Right lobe of liver (tissue), 6 donors: ENCODE data around the gene MAGEB17. TPM values are rescaled to one million over a fixed set of nuclear protein-coding genes. Genes with fewer than 3 reads are reported as not detected.
A peak's percentile ranks its signal among the peaks of the same experiment; 100 is the strongest.

Experiments used
- ATAC-seq, 4 donors: fragments of 200-7000 bp; cut with Tn5 transposase; one replicate each; pipeline ENCODE4 v1.9.1; 2020; ENCODE audit warnings: mild to moderate bottlenecking in 4 of 4, moderate library complexity in 4 of 4
- DNase-seq, 3 donors: peaks; one replicate each; pipeline ENCODE4 v3.0.0-alpha.2; 2020
- H3K27ac ChIP-seq, 3 donors: fragments of 200-600 bp; one replicate each; pipeline ENCODE4 v1.8.0; 2022
- H3K27me3 ChIP-seq, 2 donors: fragments of 200-600 bp; one replicate each; pipeline ENCODE4 v1.8.0; 2022
- H3K36me3 ChIP-seq, 4 donors: fragments of 200-600 bp; sonication (generic) in 1 of 4; one replicate each; pipeline versions ENCODE4 v1.5.1 to v1.8.0; 2017 to 2022; ENCODE audit warnings: control low read depth in 1 of 4
- H3K4me1 ChIP-seq, 4 donors: fragments of 200-600 bp; sonication (generic) in 1 of 4; one replicate each; pipeline versions ENCODE4 v1.5.1 to v1.8.0; 2017 to 2022; ENCODE audit warnings: control low read depth in 1 of 4
- H3K4me3 ChIP-seq, 3 donors: fragments of 200-600 bp; one replicate each; pipeline ENCODE4 v1.8.0; 2022
- H3K9me3 ChIP-seq, 4 donors: fragments of 200-600 bp; sonication (generic) in 1 of 4; one replicate each; pipeline versions ENCODE4 v1.5.1 to v1.8.0; 2017 to 2022; ENCODE audit warnings: control low read depth in 1 of 4
- CTCF ChIP-seq, 4 donors: fragments of 200-600 bp in 3 of 4; fragments of 450-650 bp in 1 of 4; IDR thresholded peaks; one replicate each; pipeline versions ENCODE4 v1.5.1 to v1.8.0; 2016 to 2022; ENCODE audit warnings: antibody characterized with exemption in 4 of 4, mild to moderate bottlenecking in 2 of 4
- POLR2A ChIP-seq: fragments of 450-650 bp; IDR thresholded peaks from one replicate; pipeline ENCODE4 v1.6.1; 2017; ENCODE audit warnings: antibody characterized with exemption, mild to moderate bottlenecking
- WGBS: methylation state at CpG from one replicate; pipeline ENCODE4 v1.1.6; 2018; ENCODE audit warnings: low coverage, low lambda C conversion rate; ENCODE audit not compliant: insufficient coverage; ENCODE audit errors: missing lambda C conversion rate; 5-methylcytosine and 5-hydroxymethylcytosine counted together
- intact Hi-C, 2 donors: fragments of 100-400 bp; cut with DNase I; formaldehyde crosslinking; loops; one replicate each; pipeline versions ENCODE4 v1.11.2 to v1.14.1; 2022
- total RNA-seq, 6 experiments: library from RNA; depleted of rRNA in 2 of 6; stranded (reverse); fragments of >200 nt in 2 of 6; fragmentation: NEBNext Ultra II Directional in 3 of 6; extraction: Animal tissue kit (Norgen Biotek cat#: 25700) in 3 of 6; gene quantifications; one replicate each; pipeline versions ENCODE4 v1.1.0 to v1.2.4, GENCODE V29; 2016 to 2023
- donor health status: DM: no; HTN: yes; CAD: no.
- donor health status: DM: no; HTN: no; CAD: no.
- donor health status: DM: no; HTN: no; CAD: no.
- donor health status: DM: no; HTN: yes; CAD: no.
- donor health status: DM: no; HTN: yes; CAD: no.

MAGEB17 gene
- total RNA-seq, 6 experiments from 2014 or later, result not detected

DNA sequence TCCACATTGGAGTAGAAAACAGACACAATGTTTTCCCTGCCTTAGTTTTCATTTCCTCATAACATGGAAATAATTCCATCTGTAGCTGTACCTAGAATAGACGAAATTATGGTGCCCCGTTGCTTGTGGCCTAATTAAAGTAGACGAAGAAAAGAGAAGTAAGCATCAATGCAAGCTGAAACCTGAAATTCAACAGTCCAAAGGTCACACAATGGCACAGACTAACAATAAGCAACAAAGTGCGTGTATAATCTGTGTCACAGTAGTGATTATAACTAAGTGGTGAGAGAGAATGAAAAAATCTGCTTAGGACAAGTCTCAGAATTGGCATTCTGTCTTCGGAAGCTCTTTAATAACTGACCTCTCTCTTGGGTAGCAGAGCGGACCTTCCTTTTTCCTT, 24.3 kb downstream of the MAGEB17 start:
- ATAC-seq, result no peak
- Histone ChIP-seq H3K36me3 (no peaks in the 10 kb centered on the region), H3K9me3 (no peaks in the 10 kb centered on the region), H3K4me1 (no peaks in the 10 kb centered on the region), H3K4me3 (no peak overlapping the region), H3K27me3 (peaks cover 0 to 3% of the 10 kb centered on the region in 2 donors), H3K27ac (no peak overlapping the region)
- 72% methylated on average over 6 of the region's 6 CpGs for WGBS
- intact Hi-C loops, result no loop called here
- TF ChIP-seq POLR2A, result no peak
- DNase-seq, result no peak

GRCh38 chrX:16196829-16197228, 29.5 kb downstream of the MAGEB17 start:
- Histone ChIP-seq H3K27me3 (peaks cover 0 to 3% of the 10 kb centered on the region in 2 donors), H3K9me3 (no peaks in the 10 kb centered on the region), H3K27ac (no peak overlapping the region), H3K4me3 (no peak overlapping the region), H3K36me3 (no peaks in the 10 kb centered on the region), H3K4me1 (no peaks in the 10 kb centered on the region)
- intact Hi-C loops, result no loop called here
- ATAC-seq (no peak), DNase-seq (no peak)
- TF ChIP-seq POLR2A (no peak), CTCF (IDR thresholded peaks at IDR 0.05) (no peak)

DNA sequence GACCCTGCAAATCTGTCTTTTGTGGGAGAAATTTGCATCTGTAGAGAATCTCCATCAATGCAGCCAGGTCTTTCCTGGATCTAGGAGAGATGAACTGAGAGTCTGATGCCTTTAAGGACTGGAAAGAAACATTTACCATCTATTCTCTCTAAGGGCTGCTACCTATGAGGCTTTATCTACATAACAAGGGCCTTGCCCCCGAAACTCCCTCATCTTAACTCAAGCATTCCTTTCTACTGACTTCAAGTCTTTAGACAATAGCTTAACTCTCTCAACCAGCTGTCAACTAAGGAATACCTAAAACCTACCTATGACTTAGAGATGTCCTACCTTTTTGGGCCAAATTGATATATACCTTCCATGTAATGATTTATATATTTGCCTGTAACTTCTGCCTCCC, 32.1 kb downstream of the MAGEB17 start:
- H3K36me3 ChIP-seq, result no peaks in the 10 kb centered on the region
- DNase-seq, result no peak
- H3K4me1 ChIP-seq, result peaks cover 0 to 6% (median 0%) of the 10 kb centered on the region in 4 donors
- TF ChIP-seq CTCF (IDR thresholded peaks at IDR 0.05), result no peak
- TF ChIP-seq POLR2A, result no peak
- 40% methylated on average over 1 of the region's 1 CpG for WGBS
- H3K27me3 ChIP-seq, result no peaks in the 10 kb centered on the region
- intact Hi-C loops, result no loop called here
- no peak overlapping the region for H3K27ac ChIP-seq
- H3K4me3 ChIP-seq, result no peak overlapping the region
- H3K9me3 ChIP-seq, result no peaks in the 10 kb centered on the region
- ATAC-seq, result no peak

DNA sequence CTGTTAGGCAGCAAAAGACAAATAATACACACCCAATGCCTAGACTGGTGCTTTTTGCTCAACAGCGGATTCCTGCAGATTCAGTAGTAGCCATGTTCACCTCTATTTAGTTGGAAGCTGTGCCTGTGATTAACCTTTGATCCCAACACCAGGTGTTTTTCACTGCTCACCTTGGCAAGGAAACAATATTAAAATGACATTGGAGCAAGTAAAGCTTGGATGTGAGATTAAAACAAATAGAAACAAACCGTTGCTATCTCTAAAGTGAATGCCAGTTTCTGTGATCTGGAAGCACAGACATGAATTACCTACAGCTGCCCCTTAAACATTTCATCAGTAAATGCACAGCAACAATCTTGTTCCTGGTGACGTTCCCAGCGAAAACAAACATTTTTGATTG, 35.7 kb downstream of the MAGEB17 start:
- TF ChIP-seq CTCF (IDR thresholded peaks at IDR 0.05), result no peak
- no peak for TF ChIP-seq POLR2A
- Histone ChIP-seq H3K27me3 (no peaks in the 10 kb centered on the region), H3K4me3 (no peak overlapping the region), H3K9me3 (no peaks in the 10 kb centered on the region), H3K4me1 (peaks cover 0 to 6% (median 0%) of the 10 kb centered on the region in 4 donors), H3K36me3 (no peaks in the 10 kb centered on the region), H3K27ac (peak overlapping the region in 1 of 3 donors; percentile 27)
- intact Hi-C loops, result no loop called here
- 43% methylated on average over 4 of the region's 4 CpGs for WGBS
- ATAC-seq (peak; percentile 66 to 89 (median 78)), DNase-seq (no peak)

DNA sequence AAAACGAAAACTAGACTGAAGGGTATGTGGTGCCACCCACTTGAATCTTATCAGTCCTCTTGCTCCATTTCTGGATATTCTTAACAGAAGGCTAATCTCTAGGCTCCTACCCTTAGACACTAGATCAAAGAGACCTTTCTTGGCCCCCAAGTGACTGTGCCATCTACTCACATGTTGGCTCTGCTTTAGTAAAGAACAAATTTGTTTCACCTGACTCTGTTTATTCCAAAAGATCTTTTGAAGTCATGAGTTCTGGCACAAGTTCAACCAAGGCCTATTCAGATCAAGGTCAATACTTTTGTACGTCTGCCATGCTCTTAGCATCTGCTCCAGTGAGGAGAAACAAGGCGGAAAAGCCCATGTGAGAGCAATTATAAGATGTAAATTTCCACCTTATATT, 37.3 kb downstream of the MAGEB17 start:
- intact Hi-C loops, result no loop called here
- no peaks in the 10 kb centered on the region for H3K27me3 ChIP-seq
- ATAC-seq, result peak in 2 of 4 donors; percentile 21 to 42
- H3K4me1 ChIP-seq, result peaks cover 0 to 6% (median 0%) of the 10 kb centered on the region in 4 donors
- no peaks in the 10 kb centered on the region for H3K36me3 ChIP-seq
- no peak overlapping the region for H3K4me3 ChIP-seq
- WGBS, result 71% methylated on average over 3 of the region's 3 CpGs
- no peak overlapping the region for H3K27ac ChIP-seq
- H3K9me3 ChIP-seq, result no peaks in the 10 kb centered on the region
- TF ChIP-seq CTCF (IDR thresholded peaks at IDR 0.05), result no peak
- TF ChIP-seq POLR2A, result no peak
- DNase-seq, result no peak
